ENCODE data around the gene CACNA1D.
A peak's percentile ranks its signal among the peaks of the same experiment; 100 is the strongest.

CACNA1D gene

GRCh38 chr3:53833700-53834099 is 339.3 kb downstream of the CACNA1D start:
- H3K9ac ChIP-seq (ENCODE audit: low read depth, low read length) = no peak overlapping the region
- no peaks in the 10 kb centered on the region for H3K4me1 ChIP-seq (ENCODE audit: insufficient read depth, low read length)
- no peaks in the 10 kb centered on the region for H3K36me3 ChIP-seq (ENCODE audit: insufficient read depth, low read length)
- H3K9me3 ChIP-seq (ENCODE audit: control insufficient read depth, insufficient read depth, low read length) = no peaks in the 10 kb centered on the region

- H3K9ac ChIP-seq (ENCODE audit: low read depth, low read length) = no peak overlapping the region
- no peaks in the 10 kb centered on the region for H3K4me1 ChIP-seq (ENCODE audit: insufficient read depth, low read length)
- H3K9me3 ChIP-seq (ENCODE audit: control insufficient read depth, insufficient read depth, low read length) = no peaks in the 10 kb centered on the region
- no peaks in the 10 kb centered on the region; the same call in 1 of the 2 replicates for H3K36me3 ChIP-seq (ENCODE audit: insufficient read depth, low read length)
Measured at GRCh38 chr3:53834429-53835095, 340.2 kb downstream of the CACNA1D start.

GRCh38 chr3:53835257-53835656 is 340.8 kb downstream of the CACNA1D start:
- no peak overlapping the region for H3K9ac ChIP-seq (ENCODE audit: low read depth, low read length)
- H3K4me1 ChIP-seq (ENCODE audit: insufficient read depth, low read length) = no peaks in the 10 kb centered on the region
- no peaks in the 10 kb centered on the region for H3K9me3 ChIP-seq (ENCODE audit: control insufficient read depth, insufficient read depth, low read length)
- H3K36me3 ChIP-seq (ENCODE audit: insufficient read depth, low read length) = no peaks in the 10 kb centered on the region; the same call in 1 of the 2 replicates

- Histone ChIP-seq H3K36me3 (ENCODE audit: insufficient read depth, low read length) (no peaks in the 10 kb centered on the region; the same call in 1 of the 2 replicates), H3K9ac (ENCODE audit: low read depth, low read length) (no peak overlapping the region), H3K4me1 (ENCODE audit: insufficient read depth, low read length) (no peaks in the 10 kb centered on the region), H3K9me3 (ENCODE audit: control insufficient read depth, insufficient read depth, low read length) (no peaks in the 10 kb centered on the region)
Measured at GRCh38 chr3:53836084-53836872, 341.9 kb downstream of the CACNA1D start.

- H3K9me3 ChIP-seq (ENCODE audit: control insufficient read depth, insufficient read depth, low read length) = no peaks in the 10 kb centered on the region
- peaks cover 1% of the 10 kb centered on the region for H3K4me1 ChIP-seq (ENCODE audit: insufficient read depth, low read length)
- no peaks in the 10 kb centered on the region; the same call in 1 of the 2 replicates for H3K36me3 ChIP-seq (ENCODE audit: insufficient read depth, low read length)
- no peak overlapping the region for H3K9ac ChIP-seq (ENCODE audit: low read depth, low read length)
Measured at GRCh38 chr3:53837331-53837730, 342.9 kb downstream of the CACNA1D start.

GRCh38 chr3:53841296-53841695 is 346.9 kb downstream of the CACNA1D start:
- Histone ChIP-seq H3K9me3 (ENCODE audit: control insufficient read depth, insufficient read depth, low read length) (no peaks in the 10 kb centered on the region), H3K9ac (ENCODE audit: low read depth, low read length) (no peak overlapping the region), H3K4me1 (ENCODE audit: insufficient read depth, low read length) (peaks cover 29% of the 10 kb centered on the region), H3K36me3 (ENCODE audit: insufficient read depth, low read length) (no peaks in the 10 kb centered on the region; the same call in 1 of the 2 replicates)

GRCh38 chr3:53842436-53843194 is 348.2 kb downstream of the CACNA1D start:
- Histone ChIP-seq H3K36me3 (ENCODE audit: insufficient read depth, low read length) (no peaks in the 10 kb centered on the region; the same call in 1 of the 2 replicates), H3K9ac (ENCODE audit: low read depth, low read length) (no peak overlapping the region), H3K9me3 (ENCODE audit: control insufficient read depth, insufficient read depth, low read length) (no peaks in the 10 kb centered on the region), H3K4me1 (ENCODE audit: insufficient read depth, low read length) (peaks cover 29% of the 10 kb centered on the region)

GRCh38 chr3:53843195-53844177 is 349.1 kb downstream of the CACNA1D start:
- no peaks in the 10 kb centered on the region; the same call in 1 of the 2 replicates for H3K36me3 ChIP-seq (ENCODE audit: insufficient read depth, low read length)
- no peaks in the 10 kb centered on the region for H3K9me3 ChIP-seq (ENCODE audit: control insufficient read depth, insufficient read depth, low read length)
- no peak overlapping the region for H3K9ac ChIP-seq (ENCODE audit: low read depth, low read length)
- H3K4me1 ChIP-seq (ENCODE audit: insufficient read depth, low read length) = peaks cover 29% of the 10 kb centered on the region

- no peak overlapping the region for H3K9ac ChIP-seq (ENCODE audit: low read depth, low read length)
- no peaks in the 10 kb centered on the region for H3K9me3 ChIP-seq (ENCODE audit: control insufficient read depth, insufficient read depth, low read length)
- H3K36me3 ChIP-seq (ENCODE audit: insufficient read depth, low read length) = no peaks in the 10 kb centered on the region
- H3K4me1 ChIP-seq (ENCODE audit: insufficient read depth, low read length) = peaks cover 29% of the 10 kb centered on the region
Measured at GRCh38 chr3:53844262-53845102, 350.1 kb downstream of the CACNA1D start.

GRCh38 chr3:53845103-53845880 is 350.9 kb downstream of the CACNA1D start:
- Histone ChIP-seq H3K4me1 (ENCODE audit: insufficient read depth, low read length) (peaks cover 29% of the 10 kb centered on the region), H3K9me3 (ENCODE audit: control insufficient read depth, insufficient read depth, low read length) (no peaks in the 10 kb centered on the region), H3K36me3 (ENCODE audit: insufficient read depth, low read length) (no peaks in the 10 kb centered on the region), H3K9ac (ENCODE audit: low read depth, low read length) (peak overlapping the region; percentile 83)

- Histone ChIP-seq H3K36me3 (ENCODE audit: insufficient read depth, low read length) (no peaks in the 10 kb centered on the region), H3K9me3 (ENCODE audit: control insufficient read depth, insufficient read depth, low read length) (no peaks in the 10 kb centered on the region), H3K9ac (ENCODE audit: low read depth, low read length) (peak overlapping the region; percentile 83), H3K4me1 (ENCODE audit: insufficient read depth, low read length) (peaks cover 29% of the 10 kb centered on the region)
Measured at GRCh38 chr3:53845881-53846133, 351.4 kb downstream of the CACNA1D start.

GRCh38 chr3:53846134-53846850 is 351.9 kb downstream of the CACNA1D start, which contains the start of the genes CHDH and IL17RB:
CHDH (minus strand) TSS chr3:53846419; CDS start chr3:53824008, 22,411 bp downstream.
IL17RB (plus strand) TSS chr3:53846568; CDS start chr3:53846589, 21 bp downstream.
- Histone ChIP-seq H3K4me1 (ENCODE audit: insufficient read depth, low read length) (peaks cover 29% of the 10 kb centered on the region), H3K9me3 (ENCODE audit: control insufficient read depth, insufficient read depth, low read length) (no peaks in the 10 kb centered on the region), H3K9ac (ENCODE audit: low read depth, low read length) (peak within 1 kb of the TSS; percentile 83), H3K36me3 (ENCODE audit: insufficient read depth, low read length) (no peaks in the 10 kb centered on the region)

All from ES-I3 (cell line).